ENCODE data around the gene MACROD2.

The MACROD2 gene

GRCh38 chr20:15561707-15562404 lies 1566.5 kb downstream of the MACROD2 start:
- no peak for DNase-seq (ENCODE audit: insufficient read length, low spot score)
- no peak for TF ChIP-seq CTCF (IDR thresholded peaks at IDR 0.05; ENCODE audit: insufficient read depth, missing control alignments)
- FAIRE-seq = no peak

- DNase-seq (ENCODE audit: insufficient read length, low spot score) = no peak
- FAIRE-seq = no peak
- no peak for TF ChIP-seq CTCF (IDR thresholded peaks at IDR 0.05; ENCODE audit: insufficient read depth, missing control alignments)
These were observed 1568.5 kb downstream of the MACROD2 start for GRCh38 chr20:15563836-15564235.

GRCh38 chr20:15564981-15565380 lies 1569.7 kb downstream of the MACROD2 start:
- TF ChIP-seq CTCF (IDR thresholded peaks at IDR 0.05; ENCODE audit: insufficient read depth, missing control alignments) = no peak
- DNase-seq (ENCODE audit: insufficient read length, low spot score) = no peak
- no peak for FAIRE-seq

GRCh38 chr20:15565786-15566185 lies 1570.5 kb downstream of the MACROD2 start:
- DNase-seq (ENCODE audit: insufficient read length, low spot score) (no peak), FAIRE-seq (no peak)
- TF ChIP-seq CTCF (IDR thresholded peaks at IDR 0.05; ENCODE audit: insufficient read depth, missing control alignments) = no peak

- TF ChIP-seq CTCF (IDR thresholded peaks at IDR 0.05; ENCODE audit: insufficient read depth, missing control alignments) = no peak
- FAIRE-seq (no peak), DNase-seq (ENCODE audit: insufficient read length, low spot score) (no peak)
These were observed 1571.9 kb downstream of the MACROD2 start for GRCh38 chr20:15567219-15567618.

- TF ChIP-seq CTCF (IDR thresholded peaks at IDR 0.05; ENCODE audit: insufficient read depth, missing control alignments) = no peak
- FAIRE-seq = no peak
- no peak for DNase-seq (ENCODE audit: insufficient read length, low spot score)
These were observed 1574.8 kb downstream of the MACROD2 start for GRCh38 chr20:15570156-15570555.

GRCh38 chr20:15571056-15571455 lies 1575.7 kb downstream of the MACROD2 start:
- no peak for DNase-seq (ENCODE audit: insufficient read length, low spot score)
- TF ChIP-seq CTCF (IDR thresholded peaks at IDR 0.05; ENCODE audit: insufficient read depth, missing control alignments) = no peak
- FAIRE-seq = no peak

All from D721Med (cell line).